NOMO-1 treated with dmso at 0.1 percent for 144 hours (cell line): ENCODE data around the gene ZFYVE28.

Experiments used
- DNase-seq: peaks from one replicate; lab custom pipeline; 2025; ENCODE audit not compliant: unreplicated experiment; lab: John Stamatoyannopoulos, UW

Gene ZFYVE28

GRCh38 chr4:2370597-2371320, 47.7 kb downstream of the ZFYVE28 start:
- no peak for DNase-seq

- DNase-seq = no peak
Measured at GRCh38 chr4:2368746-2369437, 49.6 kb downstream of the ZFYVE28 start.

DNA sequence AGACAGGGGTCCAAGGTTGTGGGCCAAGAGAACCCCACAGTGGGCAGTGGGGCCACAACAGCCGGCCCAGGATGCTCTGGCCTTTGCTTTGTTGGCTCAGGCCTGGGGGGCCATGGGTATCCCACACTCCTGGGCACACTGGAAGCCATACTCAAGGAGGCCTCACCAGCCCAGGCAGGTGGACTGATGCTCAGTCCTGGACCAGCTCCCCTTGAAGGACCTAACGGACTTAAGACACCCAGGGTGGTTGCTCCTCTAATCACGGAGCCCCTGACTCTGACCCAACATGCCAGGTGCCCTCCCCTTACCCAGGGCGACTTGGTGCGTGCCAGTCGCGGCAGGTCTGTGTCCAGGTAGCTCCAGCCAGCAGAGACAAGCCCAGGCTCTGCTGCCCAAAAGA, 50.8 kb downstream of the ZFYVE28 start:
- DNase-seq = no peak

DNA sequence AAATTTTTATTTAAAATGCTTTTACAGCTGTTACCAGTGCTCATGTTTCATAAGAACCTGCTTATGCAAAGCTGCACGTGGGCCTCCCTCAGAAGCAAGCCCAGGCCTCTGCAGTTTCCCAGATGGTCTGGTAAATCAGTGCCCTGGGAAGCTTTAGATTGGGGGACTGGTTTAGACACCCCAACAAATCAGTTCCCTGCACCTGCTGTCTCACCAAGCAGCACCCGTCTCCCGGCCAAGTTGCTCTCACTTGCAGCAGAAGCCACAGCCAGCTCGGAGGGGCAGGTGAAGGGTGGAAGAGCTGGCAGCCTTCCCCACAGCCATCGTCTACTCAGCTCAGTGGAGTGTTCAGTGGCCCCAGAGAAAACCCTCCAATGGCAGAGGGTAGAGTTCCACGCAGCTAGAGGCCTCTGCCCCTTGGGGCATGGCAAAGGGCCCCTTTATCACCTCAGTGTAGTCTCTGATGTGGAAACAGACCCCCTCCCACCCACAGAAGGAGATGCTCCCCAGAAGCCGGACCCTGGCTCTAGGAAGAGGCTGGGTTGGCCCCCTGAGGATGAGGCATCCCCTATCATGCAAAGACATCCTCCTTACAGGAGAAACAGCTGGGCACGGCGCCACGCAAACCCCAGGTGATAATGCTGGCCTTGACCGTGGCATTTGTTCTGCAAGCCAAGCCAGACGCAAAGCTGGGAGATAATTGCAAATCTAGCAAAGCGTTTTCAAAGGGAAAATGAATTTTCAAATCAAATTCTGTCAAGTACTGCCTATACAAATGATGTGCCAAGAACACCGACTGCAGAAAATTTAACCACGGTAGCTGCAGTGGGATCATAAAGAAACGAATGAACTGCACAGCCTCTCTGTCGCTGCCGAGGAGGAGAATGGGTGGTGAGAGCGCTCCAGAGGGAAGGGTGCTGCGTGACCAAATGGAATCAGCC, 51.9 kb downstream of the ZFYVE28 start:
- no peak for DNase-seq

- no peak for DNase-seq
Measured at GRCh38 chr4:2365913-2366210, 52.6 kb downstream of the ZFYVE28 start.

- DNase-seq = no peak
Measured at GRCh38 chr4:2365054-2365912, 53.2 kb downstream of the ZFYVE28 start.

GRCh38 chr4:2364654-2365053, 53.8 kb downstream of the ZFYVE28 start:
- no peak for DNase-seq

DNA sequence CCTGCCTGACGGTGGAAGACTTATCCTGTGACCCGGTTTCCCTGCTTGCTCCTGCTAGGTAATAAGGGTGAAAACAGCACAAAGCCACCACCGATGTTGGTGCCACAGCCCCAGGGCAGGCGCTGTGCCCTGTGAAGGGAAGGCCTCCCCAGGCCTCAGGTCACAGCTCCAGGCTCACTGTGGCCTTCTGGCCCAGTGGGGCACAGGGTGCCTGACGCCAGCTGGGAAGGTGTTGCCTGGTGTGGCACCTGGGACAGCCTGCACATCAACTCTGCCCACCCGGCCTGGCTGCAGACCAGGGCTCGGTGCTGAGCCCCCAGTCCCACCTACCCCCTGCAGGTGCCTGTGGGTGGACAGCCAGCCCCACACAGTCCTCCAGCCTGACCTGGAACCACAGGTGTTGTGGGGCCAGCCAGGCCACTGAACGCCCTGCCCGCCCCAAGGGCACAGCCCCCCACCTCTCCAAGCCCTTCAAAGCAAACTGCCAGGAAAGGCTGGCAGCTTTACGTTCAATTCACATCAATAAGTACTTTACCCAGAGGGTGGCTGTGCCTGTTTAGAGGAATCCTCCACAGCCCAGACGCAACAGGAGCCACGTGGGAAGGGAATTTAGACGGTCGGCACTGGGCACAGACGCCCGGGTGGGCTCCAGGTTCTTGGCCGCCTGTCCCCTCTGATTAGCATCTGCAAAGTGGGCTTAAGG, 54.3 kb downstream of the ZFYVE28 start:
- no peak for DNase-seq

- DNase-seq = no peak
Measured at GRCh38 chr4:2363056-2363721, 55.3 kb downstream of the ZFYVE28 start.

- no peak for DNase-seq
Measured at GRCh38 chr4:2362266-2363055, 56.0 kb downstream of the ZFYVE28 start.

DNA sequence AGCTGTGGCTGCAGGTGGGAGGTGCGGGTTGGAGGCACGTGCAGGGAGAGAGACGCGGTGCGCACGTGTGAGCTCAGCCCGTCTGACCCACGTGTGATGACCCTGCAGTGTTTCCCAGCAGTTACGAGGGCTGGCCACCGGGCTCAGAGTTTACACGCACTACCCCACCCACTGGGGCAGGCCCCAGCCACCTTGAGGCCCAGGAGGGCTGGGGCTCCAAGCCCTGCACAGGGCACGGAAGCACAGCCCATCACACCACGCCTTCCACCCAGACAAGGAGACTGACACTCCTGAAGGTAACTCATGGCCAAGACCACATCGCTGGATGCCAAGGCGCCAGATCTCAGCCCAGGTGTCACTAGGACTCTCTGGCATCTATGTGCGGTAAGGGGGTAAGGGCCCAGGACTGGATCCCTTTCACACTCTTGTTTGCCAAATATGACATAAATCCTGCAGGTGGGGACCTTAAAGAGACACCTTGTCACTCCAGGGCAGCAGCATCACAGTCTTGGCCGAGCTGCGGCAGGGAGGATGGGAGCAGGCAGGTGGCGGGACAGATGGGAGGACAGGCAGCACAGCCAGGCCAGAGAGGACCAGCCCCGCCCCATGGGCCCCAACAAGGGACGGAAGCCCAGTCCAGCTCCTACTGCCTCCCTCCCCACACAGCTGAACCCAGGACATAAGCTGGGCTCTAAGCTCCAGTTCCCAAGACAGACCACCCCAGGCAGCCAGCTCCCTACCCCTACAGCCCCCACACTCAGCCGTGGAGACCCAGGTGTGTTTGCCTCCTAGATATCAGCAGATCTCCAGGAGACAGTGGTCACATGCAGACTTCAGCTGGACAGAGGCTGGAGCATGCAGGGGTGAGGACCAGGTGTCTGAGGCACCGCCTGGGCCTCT, 56.8 kb downstream of the ZFYVE28 start:
- DNase-seq = no peak

DNA sequence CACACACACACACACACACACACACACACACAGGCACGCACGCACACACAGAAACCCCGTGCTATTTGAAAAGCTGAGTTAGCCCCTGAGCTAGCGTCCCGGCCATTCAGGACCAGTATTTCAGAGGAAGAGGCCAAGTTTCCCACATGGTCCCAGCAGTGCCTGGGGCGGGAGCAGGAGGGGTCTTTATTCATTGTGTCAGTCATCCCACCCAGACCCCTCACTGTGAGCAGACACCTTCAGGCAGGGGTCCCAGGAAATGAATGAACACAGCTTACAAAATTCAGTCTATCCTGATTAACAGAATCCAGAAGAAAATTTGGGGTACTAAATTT, 58.1 kb downstream of the ZFYVE28 start:
- DNase-seq = no peak

- no peak for DNase-seq
Measured at GRCh38 chr4:2359591-2360395, 58.7 kb downstream of the ZFYVE28 start.

DNA sequence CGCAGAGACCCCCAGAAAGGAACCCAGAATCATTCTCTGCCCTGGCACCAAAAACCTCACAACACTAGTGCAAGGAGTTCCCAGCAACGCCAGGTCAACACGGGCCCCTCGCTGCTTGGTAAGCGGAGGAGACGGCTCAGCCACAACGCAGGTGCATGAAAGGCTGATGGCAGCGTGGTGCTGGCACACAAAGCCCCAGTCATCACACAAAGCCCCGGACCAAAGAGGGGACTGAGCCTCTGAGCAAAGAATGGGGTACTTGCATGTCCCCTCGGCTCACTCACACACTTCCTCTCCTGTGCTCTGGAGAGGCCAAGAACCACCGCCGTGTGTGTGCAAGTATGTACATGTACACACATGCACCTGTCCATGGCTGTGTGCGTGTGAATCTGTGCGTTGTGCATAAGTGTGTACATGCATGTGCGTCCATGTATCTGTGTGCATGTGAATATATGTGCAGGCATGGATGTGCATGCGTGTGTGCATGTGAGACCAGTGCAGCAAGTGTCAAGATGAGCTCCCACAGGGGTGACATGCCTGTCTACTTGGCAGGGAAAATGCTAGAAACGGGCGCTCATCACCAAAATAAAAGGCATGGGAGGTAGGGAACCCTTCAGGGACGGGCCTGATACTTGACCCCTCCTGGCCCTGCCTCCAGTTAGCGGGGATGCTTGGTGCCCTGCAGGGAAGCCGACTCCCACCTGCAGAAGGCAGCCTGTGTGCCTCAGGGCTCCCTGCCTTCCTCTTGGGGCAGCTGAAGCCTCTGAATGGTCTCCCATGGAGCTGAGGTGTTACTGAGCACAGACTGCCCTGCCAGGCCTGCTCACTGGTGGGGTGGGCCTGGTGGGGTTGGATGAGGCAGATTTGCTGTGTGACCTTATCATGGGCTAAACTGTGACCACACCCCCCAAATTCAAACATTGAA, 60.4 kb downstream of the ZFYVE28 start:
- no peak for DNase-seq

GRCh38 chr4:2356123-2357069, 62.0 kb downstream of the ZFYVE28 start:
- no peak for DNase-seq
